ENCODE data around the gene FSIP1.
"Not testable (repeated sequence)": the region's sequence is repeated elsewhere in the genome, so short reads cannot be mapped to it uniquely, and the experiment has no call there.

Gene FSIP1

DNA sequence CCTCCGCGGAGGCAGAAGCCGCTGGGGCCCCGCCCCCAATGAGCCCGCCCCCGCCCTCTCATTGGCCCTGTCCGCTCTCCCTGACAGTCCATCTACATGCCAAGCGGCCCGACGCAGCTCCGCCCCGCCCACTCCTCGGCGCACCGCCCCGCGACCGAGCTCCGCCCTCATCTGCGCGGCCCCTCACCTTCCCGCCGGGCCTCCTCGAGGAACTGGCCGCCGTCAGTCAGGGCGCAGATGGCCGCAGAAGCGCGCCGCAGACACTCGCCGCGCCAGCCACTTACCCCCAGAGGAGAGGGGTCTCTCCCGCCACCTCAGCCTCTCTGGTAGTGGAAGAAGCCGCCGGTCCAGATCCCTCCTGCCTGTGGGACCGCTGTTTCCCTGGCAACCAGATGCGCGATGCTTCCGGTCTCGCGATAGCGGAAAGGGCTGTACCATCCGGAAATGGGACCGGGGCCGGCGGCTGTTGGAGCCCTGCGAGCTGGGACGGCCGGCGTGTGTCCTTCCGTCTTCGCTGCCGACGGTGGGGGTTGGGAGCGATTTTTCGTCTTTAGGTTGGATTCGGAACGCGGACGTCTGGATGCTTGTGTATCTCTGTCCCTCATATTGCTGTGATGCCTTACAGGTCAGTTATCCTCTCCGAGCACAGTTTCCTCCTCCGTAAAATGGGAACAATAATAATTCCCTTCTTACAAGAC is at the start of gene FSIP1:
FSIP1 (minus strand) TSS at position 401 of the 698 bp plus-strand sequence. CDS start 6,317 bp downstream, outside the sequence.
- peak; percentile 91 to 93 for DNase-seq (ENCODE audit: extremely low read depth in 1 of 2, low read depth in 1 of 2)

DNA sequence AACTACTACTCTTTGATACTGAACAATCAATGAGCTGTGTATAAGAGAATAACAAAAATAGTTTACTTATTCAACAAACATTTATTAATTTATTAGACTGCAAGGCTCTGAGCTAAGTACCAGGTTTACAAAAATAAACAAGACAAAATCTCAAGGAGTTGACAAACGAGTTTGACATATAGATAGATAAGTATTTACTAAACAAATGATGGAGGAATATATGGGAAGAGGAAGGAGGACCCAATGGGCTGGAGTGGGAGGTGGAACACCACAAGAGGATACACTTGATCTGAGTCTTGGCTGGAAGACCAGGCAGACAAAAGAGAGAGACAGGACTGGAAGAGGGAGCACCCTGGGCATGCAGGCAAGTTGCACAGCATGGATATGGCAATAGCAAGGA is 47.5 kb upstream of the FSIP1 start:
- DNase-seq (ENCODE audit: extremely low read depth in 1 of 2, low read depth in 1 of 2), result no peak

DNA sequence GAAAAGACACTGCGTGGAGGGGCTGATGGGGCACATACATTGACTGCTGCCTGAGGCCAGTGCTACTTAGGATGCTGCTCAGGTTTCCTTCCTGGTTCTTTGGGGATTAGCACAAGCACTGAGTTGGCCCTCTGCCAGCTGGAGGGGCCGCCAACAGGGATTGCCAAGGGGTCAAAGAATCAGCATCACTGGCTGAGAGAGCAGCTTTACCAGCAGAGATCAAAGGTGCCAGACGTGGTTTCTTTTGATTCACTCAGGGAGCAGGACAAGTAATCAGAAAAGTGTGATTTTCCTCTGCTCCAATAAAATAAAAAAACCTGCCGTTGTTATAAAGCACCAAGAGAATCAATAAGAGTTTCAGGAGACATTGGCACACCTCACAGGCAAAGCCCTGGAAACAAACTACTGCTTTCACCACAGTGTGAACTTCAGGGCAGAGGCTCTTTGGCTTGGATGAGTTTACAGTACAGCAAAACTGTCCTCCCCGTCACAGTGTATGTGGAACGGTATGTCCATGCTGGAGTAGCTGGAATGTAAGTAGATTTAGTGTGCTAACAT is 45.8 kb upstream of the FSIP1 start:
- DNase-seq (ENCODE audit: extremely low read depth in 1 of 2, low read depth in 1 of 2), result no peak

DNA sequence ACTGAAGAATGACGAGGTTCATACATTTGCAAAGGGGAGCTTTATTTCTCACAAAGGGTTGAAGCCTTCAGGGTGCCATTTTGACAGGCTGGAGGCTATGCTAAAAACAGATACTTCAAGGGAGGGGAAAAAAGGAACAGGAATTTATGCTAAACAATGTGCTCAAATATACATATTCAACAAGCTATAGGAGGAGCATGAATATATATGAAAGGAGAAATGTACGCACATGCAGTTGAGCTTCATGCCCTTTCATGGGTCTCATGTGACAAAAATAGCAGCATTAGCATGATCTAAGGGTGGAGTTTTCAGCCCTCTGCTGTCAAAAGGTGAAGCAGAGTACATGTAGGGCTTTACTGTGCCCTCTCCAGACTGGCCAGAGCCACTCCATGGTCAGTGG is 44.3 kb upstream of the FSIP1 start:
- no peak for DNase-seq (ENCODE audit: extremely low read depth in 1 of 2, low read depth in 1 of 2)

GRCh38 chr15:39823634-39824033 is 41.0 kb upstream of the FSIP1 start:
- no peak for DNase-seq (ENCODE audit: extremely low read depth in 1 of 2, low read depth in 1 of 2)

- DNase-seq (ENCODE audit: extremely low read depth in 1 of 2, low read depth in 1 of 2), result no peak
Measured at GRCh38 chr15:39820050-39820602, 37.5 kb upstream of the FSIP1 start.

GRCh38 chr15:39819533-39819932 is 36.9 kb upstream of the FSIP1 start:
- DNase-seq (ENCODE audit: extremely low read depth in 1 of 2, low read depth in 1 of 2), result no peak

DNA sequence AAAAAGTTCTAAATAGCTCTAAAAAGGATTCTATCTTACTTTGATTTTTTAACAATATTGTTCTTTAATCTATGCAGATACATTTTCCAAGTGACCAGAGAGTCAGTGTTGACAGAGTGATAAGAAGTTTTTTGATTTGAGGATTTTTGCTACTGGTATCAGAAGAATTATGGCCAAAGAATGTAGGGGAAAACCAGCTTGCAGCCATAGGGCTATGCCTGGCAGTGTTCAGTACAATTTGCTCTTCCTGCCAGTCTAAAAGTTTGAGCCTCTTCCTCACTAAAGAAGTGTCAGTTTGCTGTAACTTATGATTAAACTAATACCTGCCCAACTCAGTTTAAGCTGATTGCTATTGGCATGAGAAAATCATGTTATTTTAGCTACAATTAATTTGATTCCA is 35.3 kb upstream of the FSIP1 start:
- DNase-seq (ENCODE audit: extremely low read depth in 1 of 2, low read depth in 1 of 2), result no peak

DNA sequence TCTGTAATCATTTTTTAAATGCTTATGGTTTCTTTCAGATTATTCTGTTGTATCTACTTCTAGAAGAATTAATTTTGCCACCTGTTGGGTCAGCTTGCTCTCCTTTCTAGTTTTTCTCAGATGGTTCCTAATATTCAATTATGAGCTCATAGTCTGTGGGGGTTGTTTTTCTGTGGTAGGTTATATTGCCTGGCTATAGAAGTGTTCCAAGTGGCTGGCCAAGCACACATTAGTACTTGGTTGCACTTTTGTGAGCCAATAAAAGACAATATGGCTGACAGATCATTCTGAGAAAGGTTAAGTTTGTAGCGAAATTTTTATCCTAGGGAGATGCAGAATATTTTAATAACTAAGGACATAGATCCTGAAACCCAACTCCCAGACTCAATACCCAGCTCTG is 31.8 kb upstream of the FSIP1 start:
- no peak for DNase-seq (ENCODE audit: extremely low read depth in 1 of 2, low read depth in 1 of 2)

GRCh38 chr15:39812651-39813050 is 30.0 kb upstream of the FSIP1 start:
- DNase-seq (ENCODE audit: extremely low read depth in 1 of 2, low read depth in 1 of 2), result not testable (repeated sequence)

- no peak for DNase-seq (ENCODE audit: extremely low read depth in 1 of 2, low read depth in 1 of 2)
Measured at GRCh38 chr15:39808909-39809308, 26.3 kb upstream of the FSIP1 start.

GRCh38 chr15:39807791-39808190 is 25.1 kb upstream of the FSIP1 start:
- DNase-seq (ENCODE audit: extremely low read depth in 1 of 2, low read depth in 1 of 2), result no peak

- DNase-seq (ENCODE audit: extremely low read depth in 1 of 2, low read depth in 1 of 2), result no peak
Measured at GRCh38 chr15:39804026-39804425, 21.4 kb upstream of the FSIP1 start.

- no peak for DNase-seq (ENCODE audit: extremely low read depth in 1 of 2, low read depth in 1 of 2)
Measured at GRCh38 chr15:39803016-39803415, 20.4 kb upstream of the FSIP1 start.

- no peak for DNase-seq (ENCODE audit: extremely low read depth in 1 of 2, low read depth in 1 of 2)
Measured at GRCh38 chr15:39801641-39802309, 19.1 kb upstream of the FSIP1 start.

- no peak for DNase-seq (ENCODE audit: extremely low read depth in 1 of 2, low read depth in 1 of 2)
Measured at GRCh38 chr15:39799552-39800011, 16.9 kb upstream of the FSIP1 start.

GRCh38 chr15:39798382-39798781 is 15.7 kb upstream of the FSIP1 start:
- no peak for DNase-seq (ENCODE audit: extremely low read depth in 1 of 2, low read depth in 1 of 2)

GRCh38 chr15:39797407-39797806 is 14.8 kb upstream of the FSIP1 start:
- no peak for DNase-seq (ENCODE audit: extremely low read depth in 1 of 2, low read depth in 1 of 2)

- no peak for DNase-seq (ENCODE audit: extremely low read depth in 1 of 2, low read depth in 1 of 2)
Measured at GRCh38 chr15:39796601-39797000, 14.0 kb upstream of the FSIP1 start.

DNA sequence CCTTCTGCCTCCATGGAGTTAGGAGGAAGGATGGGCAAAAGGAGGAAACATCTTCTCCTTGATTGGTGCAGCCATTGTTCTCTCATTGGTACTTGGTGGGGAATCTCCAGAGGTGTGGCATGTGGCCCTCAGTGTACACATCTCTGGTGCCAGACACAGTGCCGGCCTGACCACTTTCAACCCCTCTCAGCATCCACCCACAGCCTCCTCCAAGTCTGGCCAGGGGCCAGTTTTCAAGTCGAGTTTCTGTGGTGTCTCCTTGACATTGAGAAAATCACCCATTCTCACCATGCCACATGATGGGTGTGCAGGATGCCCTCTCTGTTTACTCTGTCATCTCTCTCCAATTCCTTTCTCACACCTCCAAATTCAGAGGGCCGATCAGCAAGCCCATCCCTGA is 12.8 kb upstream of the FSIP1 start:
- DNase-seq (ENCODE audit: extremely low read depth in 1 of 2, low read depth in 1 of 2), result no peak

DNA sequence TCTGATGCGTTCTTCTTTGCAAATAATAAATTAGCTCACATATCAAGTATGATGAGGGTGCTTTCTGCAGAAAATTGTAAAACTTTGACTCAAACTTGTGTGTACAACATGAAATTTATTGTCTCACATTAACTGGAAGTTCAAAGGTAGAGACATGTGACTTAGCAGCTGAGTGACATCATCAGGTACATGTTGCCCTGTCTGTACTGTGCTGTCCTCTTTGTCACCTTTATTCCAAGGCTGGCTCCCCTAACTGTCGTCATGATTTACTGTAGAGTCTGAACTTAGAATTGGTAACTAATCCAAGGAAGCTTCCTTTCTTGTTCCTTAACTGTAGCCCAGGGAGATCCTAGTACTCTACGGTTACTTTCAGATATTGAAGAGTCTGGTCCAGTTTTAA is 12.3 kb upstream of the FSIP1 start:
- no peak for DNase-seq (ENCODE audit: extremely low read depth in 1 of 2, low read depth in 1 of 2)

- no peak for DNase-seq (ENCODE audit: extremely low read depth in 1 of 2, low read depth in 1 of 2)
Measured at GRCh38 chr15:39793923-39794322, 11.3 kb upstream of the FSIP1 start.
